ENCODE data around the gene XCR1. TPM values are rescaled to one million over a fixed set of nuclear protein-coding genes. Genes with fewer than 3 reads are reported as not detected.
"Not testable (repeated sequence)": the region's sequence is repeated elsewhere in the genome, so short reads cannot be mapped to it uniquely, and the experiment has no call there.

The XCR1 gene
- total and polyA plus RNA-seq, 11 donors = 0.03 to 0.64 (median 0.07) TPM; not detected in 6

DNA sequence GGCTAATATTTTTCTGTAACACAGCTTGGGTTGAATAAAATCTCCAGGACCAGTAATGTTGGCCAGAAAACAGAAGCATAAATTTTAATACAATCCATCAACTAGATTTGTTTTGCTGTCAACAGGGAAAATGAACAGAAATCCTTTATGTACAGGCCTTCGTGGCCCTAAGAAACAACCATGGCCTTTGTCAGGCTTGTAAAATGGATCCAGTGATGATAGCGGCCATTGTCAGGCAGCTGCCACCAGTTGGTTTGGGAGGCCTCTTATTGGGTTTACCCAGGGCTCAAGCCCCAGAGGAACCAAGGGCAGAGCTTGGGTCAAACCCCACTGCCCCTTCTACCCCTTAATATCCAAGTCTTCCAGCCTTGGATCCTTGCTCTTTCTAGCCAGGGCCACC is 26.1 kb downstream of the XCR1 start:
- Histone ChIP-seq H3K27ac (no peak overlapping the region), H3K9me3 (no peaks in the 10 kb centered on the region), H3K4me3 (no peak overlapping the region), H3K4me1 (peaks cover 0 to 8% (median 4%) of the 10 kb centered on the region in 12 donors), H3K36me3 (no peaks in the 10 kb centered on the region), H3K27me3 (no peaks in the 10 kb centered on the region)
- 89 to 94% (median 91%) methylated on average over 2 of the region's 2 CpGs for WGBS, 4 donors
- intact Hi-C loops (cut with DNase I) = no loop called here
- ATAC-seq = no peak
- TF ChIP-seq, protein P1, sequence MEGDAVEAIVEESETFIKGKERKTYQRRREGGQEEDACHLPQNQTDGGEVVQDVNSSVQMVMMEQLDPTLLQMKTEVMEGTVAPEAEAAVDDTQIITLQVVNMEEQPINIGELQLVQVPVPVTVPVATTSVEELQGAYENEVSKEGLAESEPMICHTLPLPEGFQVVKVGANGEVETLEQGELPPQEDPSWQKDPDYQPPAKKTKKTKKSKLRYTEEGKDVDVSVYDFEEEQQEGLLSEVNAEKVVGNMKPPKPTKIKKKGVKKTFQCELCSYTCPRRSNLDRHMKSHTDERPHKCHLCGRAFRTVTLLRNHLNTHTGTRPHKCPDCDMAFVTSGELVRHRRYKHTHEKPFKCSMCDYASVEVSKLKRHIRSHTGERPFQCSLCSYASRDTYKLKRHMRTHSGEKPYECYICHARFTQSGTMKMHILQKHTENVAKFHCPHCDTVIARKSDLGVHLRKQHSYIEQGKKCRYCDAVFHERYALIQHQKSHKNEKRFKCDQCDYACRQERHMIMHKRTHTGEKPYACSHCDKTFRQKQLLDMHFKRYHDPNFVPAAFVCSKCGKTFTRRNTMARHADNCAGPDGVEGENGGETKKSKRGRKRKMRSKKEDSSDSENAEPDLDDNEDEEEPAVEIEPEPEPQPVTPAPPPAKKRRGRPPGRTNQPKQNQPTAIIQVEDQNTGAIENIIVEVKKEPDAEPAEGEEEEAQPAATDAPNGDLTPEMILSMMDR (IDR thresholded peaks at IDR 0.05) = no peak
- no peak for TF ChIP-seq POLR2A (IDR thresholded peaks at IDR 0.05)
- DNase-seq = no peak

DNA sequence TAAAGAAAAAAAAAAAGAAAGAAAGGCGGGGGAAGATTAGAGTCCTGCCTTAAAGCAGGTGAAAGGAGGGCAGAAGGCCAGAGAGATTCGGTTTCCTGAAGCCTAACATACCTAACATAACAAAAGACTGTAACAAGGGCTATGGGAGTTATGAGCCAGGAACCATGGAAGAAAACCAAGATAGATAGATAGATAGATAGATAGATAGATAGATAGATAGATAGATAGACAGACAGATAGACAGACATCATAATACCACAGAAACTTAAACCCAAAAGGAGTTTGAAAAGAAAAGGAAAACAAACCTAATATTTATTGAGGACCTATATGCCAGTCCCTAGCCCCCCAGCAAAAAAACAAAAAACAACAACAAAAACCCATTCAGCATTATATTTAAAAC is 29.3 kb downstream of the XCR1 start:
- WGBS, 4 donors = 84 to 90% (median 89%) methylated on average over 2 of the region's 2 CpGs
- H3K4me1 ChIP-seq = peaks cover 0 to 28% (median 24%) of the 10 kb centered on the region in 12 donors
- intact Hi-C loops (cut with DNase I) = loop anchor here in 1 of 10 donors (10.0 kb wide), 1 partner anchor 77 kb away; no protein-coding TSS in a partner anchor
- TF ChIP-seq POLR2A (IDR thresholded peaks at IDR 0.05) = no peak
- TF ChIP-seq, protein P1 (IDR thresholded peaks at IDR 0.05) = no peak
- DNase-seq (no peak), ATAC-seq (no peak)
- no peaks in the 10 kb centered on the region for H3K36me3 ChIP-seq
- H3K27ac ChIP-seq = no peak overlapping the region
- no peaks in the 10 kb centered on the region for H3K27me3 ChIP-seq
- H3K4me3 ChIP-seq = no peak overlapping the region
- no peaks in the 10 kb centered on the region for H3K9me3 ChIP-seq

DNA sequence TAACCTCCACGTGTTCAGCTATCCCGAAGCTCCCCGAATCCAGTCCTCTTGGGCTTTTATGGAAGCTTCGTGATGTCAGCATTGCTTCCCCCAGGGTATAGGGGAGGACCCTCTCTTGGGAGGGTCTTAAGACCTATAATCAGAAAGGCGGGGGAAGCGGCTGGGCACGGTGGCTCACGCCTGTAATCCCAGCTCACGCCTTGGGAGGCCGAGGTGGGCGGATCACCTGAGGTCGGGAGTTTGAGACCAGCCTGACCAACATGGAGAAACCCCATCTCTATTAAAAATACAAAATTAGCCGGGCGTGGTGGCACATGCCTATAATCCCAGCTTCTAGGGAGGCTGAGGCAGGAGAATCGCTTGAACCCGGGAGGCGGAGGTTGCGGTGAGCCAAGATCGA is 29.8 kb downstream of the XCR1 start:
- H3K27ac ChIP-seq, H3K4me3 ChIP-seq, H3K9me3 ChIP-seq, H3K27me3 ChIP-seq, H3K36me3 ChIP-seq, ATAC-seq, DNase-seq: not testable (repeated sequence)
- intact Hi-C loops (cut with DNase I) = loop anchor here in 1 of 10 donors (10.0 kb wide), 1 partner anchor 77 kb away; no protein-coding TSS in a partner anchor
- peaks cover 0 to 33% (median 28%) of the 10 kb centered on the region in 12 donors for H3K4me1 ChIP-seq
- 87 to 94% (median 93%) methylated on average over 19 of the region's 19 CpGs for WGBS, 4 donors

DNA sequence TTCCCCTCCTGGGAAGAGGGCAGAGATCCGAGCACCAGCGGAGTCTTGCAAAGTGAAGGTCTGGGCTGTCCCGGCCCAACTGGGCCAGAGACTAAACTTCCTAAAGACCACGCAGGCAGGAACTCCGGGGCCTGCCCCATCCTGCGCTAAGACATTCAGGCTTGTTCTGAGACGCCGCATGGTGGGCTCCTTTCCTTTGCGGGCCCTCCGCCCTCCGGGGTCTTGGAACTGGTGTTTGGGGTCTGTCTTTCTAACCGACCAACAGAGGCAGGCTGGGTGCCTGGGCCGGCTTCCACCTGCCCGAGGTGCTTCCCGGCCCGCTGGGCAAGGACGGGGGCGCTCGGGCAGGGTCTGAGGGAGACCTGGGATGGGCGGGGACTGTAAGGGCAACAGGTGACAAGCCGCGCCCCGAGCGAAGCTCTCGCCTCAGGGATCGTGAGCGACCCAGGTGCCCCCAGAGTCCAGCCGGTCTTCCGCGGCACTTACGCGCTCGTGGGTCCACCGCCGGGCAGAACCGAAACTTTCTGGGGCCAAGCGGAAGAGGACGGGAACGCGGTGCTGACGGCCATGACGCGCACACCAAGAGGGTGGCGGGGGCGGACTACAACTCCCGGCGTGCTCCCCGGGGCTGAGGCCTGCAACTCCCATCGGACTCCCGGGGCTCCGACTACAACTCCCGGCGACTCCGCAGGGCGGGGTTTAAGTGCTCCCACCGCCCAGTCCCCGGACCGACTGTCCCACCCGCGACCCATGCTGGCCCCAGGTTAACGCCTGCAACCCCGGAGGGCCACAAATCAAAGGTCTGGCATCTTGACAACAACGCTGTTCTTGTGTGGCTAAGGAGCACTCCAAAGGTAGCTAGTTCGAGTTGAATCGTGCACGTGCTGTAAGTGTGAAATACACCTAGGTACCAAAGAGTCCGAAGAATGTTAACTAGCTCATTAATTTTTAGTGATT is 31.8 kb downstream of the XCR1 start, which contains the start of gene FYCO1:
Gene FYCO1 (minus strand): TSS at position 589 of the 957 bp plus-strand sequence. CDS start 10,914 bp downstream, outside the sequence.
- H3K27ac ChIP-seq = peak within 1 kb of the TSS; percentile 86 to 98 (median 96)
- peak in 1 of 2 donors; percentile 77 for TF ChIP-seq POLR2A (IDR thresholded peaks at IDR 0.05)
- TF ChIP-seq, protein P1 (IDR thresholded peaks at IDR 0.05) = peak in 1 of 12 donors; percentile 7
- H3K9me3 ChIP-seq = no peaks in the 10 kb centered on the region
- 1 to 3% (median 2%) methylated on average over 31 to 67 of the region's 67 CpGs for WGBS, 4 donors
- peak within 1 kb of the TSS; percentile 68 to 99 (median 88) for H3K4me3 ChIP-seq
- H3K4me1 ChIP-seq = peaks cover 0 to 53% (median 44%) of the 10 kb centered on the region in 12 donors
- no peaks in the 10 kb centered on the region for H3K36me3 ChIP-seq
- ATAC-seq (peak; percentile 94 to 96 (median 94)), DNase-seq (peak; percentile 95 to 98 (median 97))
- H3K27me3 ChIP-seq = no peaks in the 10 kb centered on the region
- intact Hi-C loops (cut with DNase I) = loop anchor here in 1 of 10 donors (10.0 kb wide), 1 partner anchor 79 kb away; no protein-coding TSS in a partner anchor

All from heart left ventricle (tissue), 16 donors.